Kidney (tissue), 14 donors: ENCODE measurements around the gene FAM114A2. TPM values are rescaled to one million over a fixed set of nuclear protein-coding genes. Genes with fewer than 3 reads are reported as not detected.

Source experiments
- DNase-seq, 5 donors: peaks; one replicate each; pipeline ENCODE4 v3.0.0-alpha.2; 2013 to 2020
- FAIRE-seq: peaks from 2 replicates; lab custom pipeline; 2012; peaks lifted over from hg19 to GRCh38; lab: Jason Lieb, UNC
- H3K27ac ChIP-seq, 2 donors: one replicate each; pipeline ENCODE4 v1.7.0; 2013; ENCODE audit warnings: low read depth in 2 of 2, low read length in 2 of 2, inconsistent platforms in 1 of 2
- H3K27me3 ChIP-seq: one replicate; pipeline ENCODE4 v1.7.1; 2013; ENCODE audit warnings: low read length, inconsistent platforms; ENCODE audit not compliant: control insufficient read depth, insufficient read depth
- H3K36me3 ChIP-seq, 3 donors: one replicate each; pipeline versions ENCODE4 v1.7.0 to v1.7.1; 2013; ENCODE audit warnings: low read length in 3 of 3, control low read depth in 1 of 3, inconsistent platforms in 1 of 3; ENCODE audit not compliant: insufficient read depth in 3 of 3, control insufficient read depth in 2 of 3
- H3K4me1 ChIP-seq, 3 donors: one replicate each; pipeline versions ENCODE4 v1.7.0 to v1.7.1; 2013; ENCODE audit warnings: low read length in 3 of 3, inconsistent platforms in 1 of 3, low read depth in 1 of 3; ENCODE audit not compliant: control insufficient read depth in 2 of 3, insufficient read depth in 2 of 3
- H3K4me3 ChIP-seq, 3 donors: one replicate each; pipeline versions ENCODE4 v1.7.0 to v1.8.1; 2013; ENCODE audit warnings: low read length in 3 of 3, control low read depth in 1 of 3, inconsistent platforms in 1 of 3
- H3K9ac ChIP-seq, 3 donors: one replicate each; pipeline versions ENCODE4 v1.7.0 to v1.7.1; 2013; ENCODE audit warnings: low read length in 3 of 3, control low read depth in 1 of 3, inconsistent platforms in 1 of 3
- H3K9me3 ChIP-seq, 3 donors: one replicate each; pipeline versions ENCODE4 v1.7.0 to v1.7.1; 2013; ENCODE audit warnings: low read length in 3 of 3, control low read depth in 1 of 3, inconsistent platforms in 1 of 3; ENCODE audit not compliant: control insufficient read depth in 2 of 3, insufficient read depth in 1 of 3
- intact Hi-C: fragments of 100-400 bp; cut with DNase I; formaldehyde crosslinking; loops from one replicate; pipeline ENCODE4 v1.11.1; 2022
- polyA plus RNA-seq: library from polyadenylated mRNA; stranded (reverse); fragments of 350-450 nt; fragmentation: Illumina TruSeq; extraction: RNeasy Lipid Tissue Mini Kit (QIAGEN cat#74804); gene quantifications from one replicate; pipeline ENCODE4 v1.2.3, GENCODE V29; 2014; ENCODE audit warnings: low read depth, low replicate concordance; ENCODE audit not compliant: insufficient read depth
- total RNA-seq: library from RNA; stranded (reverse); fragmentation: NEBNext Ultra II Directional; extraction: Animal tissue kit (Norgen Biotek cat#: 25700); gene quantifications from one replicate; pipeline ENCODE4 v1.2.1, GENCODE V29; 2021
- TF ChIP-seq, protein P1 (sequence below): IDR thresholded peaks from 3 replicates; pipeline ENCODE4 v1.5.1; 2012; ENCODE audit warnings: mild to moderate bottlenecking, moderate library complexity, borderline replicate concordance; ENCODE audit not compliant: insufficient read depth; ENCODE audit errors: extremely low read depth
- donor health status: control.
- donor health status: control.
- donor health status: control.
- donor health status: control.
- donor health status: control.
- donor health status: DM: yes; HTN: yes; CAD: no.
- donor health status: Normal renal cell carcinoma (clear cell type).

The FAM114A2 gene
- total and polyA plus RNA-seq, 2 donors from 2014 or later = 12.9 to 36.2 TPM

DNA sequence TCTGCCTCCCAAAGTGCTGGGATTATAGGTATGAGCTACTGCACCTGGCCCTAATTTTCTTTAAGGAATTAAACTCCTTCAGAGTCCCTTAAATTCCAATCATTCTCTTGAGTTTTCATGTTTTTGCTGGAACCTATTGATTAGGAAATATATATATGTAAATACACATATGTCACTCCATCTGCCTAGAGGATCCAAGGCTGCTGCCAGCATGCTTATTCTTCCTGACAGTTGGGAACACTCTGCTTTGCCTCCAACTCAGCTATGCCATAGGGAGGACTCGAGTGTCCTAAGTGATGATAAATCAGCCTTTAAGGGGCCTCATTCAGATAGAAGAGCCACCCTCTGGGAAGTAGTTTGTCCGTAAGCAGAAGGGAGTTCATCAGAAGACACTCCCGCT, 21.9 kb upstream of the FAM114A2 start:
- H3K27ac ChIP-seq = no peak overlapping the region
- H3K27me3 ChIP-seq = no peaks in the 10 kb centered on the region
- H3K9ac ChIP-seq = no peak overlapping the region
- intact Hi-C loops = no loop called here
- FAIRE-seq = no peak
- no peak for DNase-seq
- no peaks in the 10 kb centered on the region for H3K9me3 ChIP-seq
- H3K36me3 ChIP-seq = no peaks in the 10 kb centered on the region
- TF ChIP-seq, protein P1, sequence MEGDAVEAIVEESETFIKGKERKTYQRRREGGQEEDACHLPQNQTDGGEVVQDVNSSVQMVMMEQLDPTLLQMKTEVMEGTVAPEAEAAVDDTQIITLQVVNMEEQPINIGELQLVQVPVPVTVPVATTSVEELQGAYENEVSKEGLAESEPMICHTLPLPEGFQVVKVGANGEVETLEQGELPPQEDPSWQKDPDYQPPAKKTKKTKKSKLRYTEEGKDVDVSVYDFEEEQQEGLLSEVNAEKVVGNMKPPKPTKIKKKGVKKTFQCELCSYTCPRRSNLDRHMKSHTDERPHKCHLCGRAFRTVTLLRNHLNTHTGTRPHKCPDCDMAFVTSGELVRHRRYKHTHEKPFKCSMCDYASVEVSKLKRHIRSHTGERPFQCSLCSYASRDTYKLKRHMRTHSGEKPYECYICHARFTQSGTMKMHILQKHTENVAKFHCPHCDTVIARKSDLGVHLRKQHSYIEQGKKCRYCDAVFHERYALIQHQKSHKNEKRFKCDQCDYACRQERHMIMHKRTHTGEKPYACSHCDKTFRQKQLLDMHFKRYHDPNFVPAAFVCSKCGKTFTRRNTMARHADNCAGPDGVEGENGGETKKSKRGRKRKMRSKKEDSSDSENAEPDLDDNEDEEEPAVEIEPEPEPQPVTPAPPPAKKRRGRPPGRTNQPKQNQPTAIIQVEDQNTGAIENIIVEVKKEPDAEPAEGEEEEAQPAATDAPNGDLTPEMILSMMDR = no peak
- no peak overlapping the region for H3K4me3 ChIP-seq
- H3K4me1 ChIP-seq = peaks cover 0 to 4% (median 0%) of the 10 kb centered on the region in 3 donors

DNA sequence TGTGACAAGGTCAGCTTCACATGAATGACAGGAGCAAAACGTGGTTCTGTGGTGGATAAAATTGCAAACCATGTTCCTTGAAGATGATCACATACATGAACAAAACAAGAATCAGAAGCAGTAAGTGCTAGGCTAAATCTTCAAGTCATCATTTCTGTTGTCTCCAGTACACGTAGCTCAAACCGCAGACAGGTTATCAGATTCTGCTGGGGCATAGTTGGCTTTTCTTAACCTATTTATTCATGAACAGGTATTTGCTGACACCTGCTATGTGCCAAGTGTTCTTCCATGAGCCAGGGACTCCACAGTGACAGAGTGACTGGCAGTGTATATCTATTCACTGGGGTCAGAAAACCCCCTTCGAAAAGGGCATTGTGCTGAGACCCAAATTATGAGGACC, 20.9 kb upstream of the FAM114A2 start:
- Histone ChIP-seq H3K4me3 (no peak overlapping the region), H3K4me1 (peaks cover 0 to 4% (median 0%) of the 10 kb centered on the region in 3 donors), H3K9me3 (no peaks in the 10 kb centered on the region), H3K27me3 (no peaks in the 10 kb centered on the region), H3K27ac (no peak overlapping the region), H3K36me3 (no peaks in the 10 kb centered on the region), H3K9ac (no peak overlapping the region)
- FAIRE-seq (no peak), DNase-seq (no peak)
- TF ChIP-seq, protein P1 = no peak
- intact Hi-C loops = no loop called here

DNA sequence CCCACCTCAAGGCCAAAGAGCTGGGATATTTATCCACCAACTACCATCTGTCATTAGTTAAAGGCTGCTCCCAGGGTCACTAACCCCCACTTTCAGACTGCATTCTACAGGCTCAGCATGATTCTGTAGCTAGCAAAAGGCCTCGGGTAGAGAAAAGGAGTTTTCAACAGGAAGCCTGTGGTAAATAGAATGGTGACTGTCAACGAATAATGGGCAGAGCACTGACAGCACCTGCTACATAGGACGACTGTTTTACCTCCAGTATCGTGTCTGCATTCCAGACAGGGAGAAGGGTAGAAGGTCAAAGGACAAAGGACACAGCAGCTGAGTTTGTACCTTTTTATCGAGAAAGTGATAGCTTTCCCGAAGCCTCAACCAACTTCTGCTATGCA, 20.3 kb upstream of the FAM114A2 start:
- H3K27ac ChIP-seq = no peak overlapping the region
- TF ChIP-seq, protein P1 = no peak
- no peaks in the 10 kb centered on the region for H3K9me3 ChIP-seq
- H3K36me3 ChIP-seq = no peaks in the 10 kb centered on the region
- no peaks in the 10 kb centered on the region for H3K27me3 ChIP-seq
- DNase-seq = no peak
- no peak overlapping the region for H3K9ac ChIP-seq
- no peak overlapping the region for H3K4me3 ChIP-seq
- intact Hi-C loops = no loop called here
- peaks cover 0 to 4% (median 0%) of the 10 kb centered on the region in 3 donors for H3K4me1 ChIP-seq
- no peak for FAIRE-seq
